Stimulated activated CD8-positive, alpha-beta memory T cell treated with anti-CD3 and anti-CD28 coated beads, Interleukin-12 subunit alpha, Interleukin-12 subunit beta, amount 100 ng/mL, for 1 hour (primary cell): ENCODE results near the gene ABCA2.
A peak's percentile ranks its signal among the peaks of the same experiment; 100 is the strongest.

ENCODE experiments used
- DNase-seq: peaks from one replicate; pipeline ENCODE4 v3.0.0-alpha.2; 2020; ENCODE audit warnings: low read depth

Gene ABCA2

GRCh38 chr9:136995772-136996311 lies 32.2 kb downstream of the ABCA2 start:
- DNase-seq: no peak

DNA sequence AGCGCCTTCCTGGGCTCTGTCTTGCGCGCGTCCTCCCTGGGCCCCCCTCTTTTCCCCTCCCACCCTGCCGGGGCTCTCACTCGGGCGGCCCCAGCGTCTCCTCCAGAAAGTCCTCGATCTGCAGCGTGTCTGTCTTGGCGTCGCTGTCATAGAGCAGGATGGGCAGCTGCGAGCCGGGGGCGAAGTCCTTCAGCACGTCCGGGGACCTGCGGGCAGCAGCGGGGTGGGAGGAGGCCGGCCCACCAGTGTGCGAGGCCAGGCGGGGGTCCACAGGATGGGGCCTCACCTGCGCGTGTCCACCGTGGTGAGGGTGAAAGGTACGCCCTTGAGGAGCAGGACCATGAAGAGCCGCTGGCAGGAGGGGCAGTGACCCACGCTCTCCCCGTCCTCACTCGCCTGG lies 32.7 kb downstream of the ABCA2 start:
- DNase-seq: no peak

GRCh38 chr9:136994888-136995230 lies 33.2 kb downstream of the ABCA2 start:
- DNase-seq: no peak

GRCh38 chr9:136994180-136994887 lies 33.7 kb downstream of the ABCA2 start:
- DNase-seq: no peak

DNA sequence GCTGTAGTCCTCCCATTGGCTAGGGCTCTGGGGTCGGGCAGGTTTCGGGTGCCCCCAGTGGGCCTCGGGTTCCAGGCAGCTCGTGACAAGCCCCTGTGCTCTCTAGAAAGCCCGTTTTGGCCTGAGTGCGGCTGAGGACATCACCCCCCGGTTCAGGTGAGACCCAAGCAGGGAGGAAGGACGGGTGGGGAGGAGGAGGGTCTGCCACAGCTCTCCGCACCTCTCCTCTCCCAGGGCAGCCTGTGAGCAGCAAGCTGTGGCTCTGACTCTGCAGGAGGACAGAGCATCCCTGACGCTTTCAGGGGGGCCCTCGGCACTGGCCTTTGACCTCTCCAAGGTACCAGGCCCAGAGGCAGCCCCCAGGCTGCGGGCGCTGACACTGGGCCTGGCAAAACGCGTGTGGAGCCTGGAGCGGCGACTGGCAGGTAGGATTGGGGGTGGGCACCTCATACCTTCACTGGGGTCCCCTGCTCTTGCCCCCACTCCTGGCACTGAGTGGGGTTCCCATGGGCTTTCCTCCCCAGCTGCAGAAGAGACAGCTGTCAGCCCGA lies 35.1 kb downstream of the ABCA2 start:
- no peak for DNase-seq

DNA sequence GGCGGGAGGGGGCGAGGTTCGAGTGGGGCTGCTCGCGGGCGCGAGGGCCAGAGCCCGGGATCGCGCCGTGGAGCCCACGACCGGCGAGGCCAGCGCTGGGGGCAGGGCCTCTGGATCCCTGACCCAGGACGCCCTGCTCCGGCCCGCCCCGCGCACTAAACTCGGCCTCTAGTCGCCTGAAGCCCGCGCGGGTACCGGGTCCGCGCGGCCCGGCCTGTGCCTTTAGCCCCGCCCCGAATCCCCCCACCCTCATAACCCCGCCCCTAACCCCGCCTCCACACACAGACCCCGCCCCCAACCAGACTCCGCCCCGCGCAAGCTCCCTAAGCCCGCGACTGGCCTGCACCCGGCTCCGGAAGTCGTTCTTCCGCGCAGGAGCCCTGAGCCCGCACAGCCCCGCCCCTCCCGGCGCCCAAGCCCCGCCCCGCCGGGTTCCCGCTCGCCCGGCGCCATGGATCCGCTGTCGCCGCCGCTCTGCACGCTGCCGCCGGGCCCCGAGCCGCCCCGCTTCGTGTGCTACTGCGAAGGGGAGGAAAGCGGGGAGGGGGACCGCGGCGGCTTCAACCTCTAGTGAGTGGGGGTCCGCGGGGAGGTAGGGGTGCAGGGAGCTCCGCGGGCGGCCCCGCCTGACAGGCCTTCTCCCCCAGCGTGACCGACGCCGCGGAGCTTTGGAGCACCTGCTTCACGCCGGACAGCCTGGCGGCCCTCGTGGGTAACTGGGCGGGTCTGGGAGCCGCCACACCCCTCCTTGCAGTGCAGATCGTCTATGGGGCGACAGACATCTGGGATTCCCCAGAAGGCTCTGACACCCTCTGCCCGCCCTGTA lies 35.8 kb downstream of the ABCA2 start, which contains the start of gene PAXX:
Gene PAXX (plus strand): TSS at position 430 of the 826 bp plus-strand sequence. CDS start 22 bp downstream, at position 452.
- DNase-seq: peak; percentile 88

GRCh38 chr9:136990242-136990911 lies 37.7 kb downstream of the ABCA2 start:
- no peak for DNase-seq

DNA sequence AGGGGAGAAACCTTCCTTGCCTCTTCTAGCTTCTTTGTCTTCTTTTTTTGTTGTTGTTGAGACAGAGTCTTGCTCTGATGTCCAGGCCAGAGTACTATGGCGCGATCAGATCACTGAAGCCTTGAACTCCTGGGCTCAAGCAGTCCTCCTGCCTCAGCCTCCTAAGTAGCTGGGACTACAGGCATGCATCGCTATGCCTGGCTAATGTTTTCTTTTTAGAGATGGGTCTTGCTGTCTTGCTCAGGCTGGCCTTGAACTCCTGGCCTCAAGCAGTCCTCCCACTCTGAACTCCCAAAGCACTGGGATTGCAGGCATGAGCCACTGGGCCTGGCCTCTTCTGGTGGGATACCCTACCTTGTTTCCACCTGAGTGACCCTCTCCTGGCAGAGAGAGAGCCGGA lies 39.2 kb downstream of the ABCA2 start:
- DNase-seq: no peak

GRCh38 chr9:136985853-136986252 lies 42.2 kb downstream of the ABCA2 start:
- DNase-seq: no peak

GRCh38 chr9:136985027-136985602 lies 42.9 kb downstream of the ABCA2 start:
- no peak for DNase-seq

DNA sequence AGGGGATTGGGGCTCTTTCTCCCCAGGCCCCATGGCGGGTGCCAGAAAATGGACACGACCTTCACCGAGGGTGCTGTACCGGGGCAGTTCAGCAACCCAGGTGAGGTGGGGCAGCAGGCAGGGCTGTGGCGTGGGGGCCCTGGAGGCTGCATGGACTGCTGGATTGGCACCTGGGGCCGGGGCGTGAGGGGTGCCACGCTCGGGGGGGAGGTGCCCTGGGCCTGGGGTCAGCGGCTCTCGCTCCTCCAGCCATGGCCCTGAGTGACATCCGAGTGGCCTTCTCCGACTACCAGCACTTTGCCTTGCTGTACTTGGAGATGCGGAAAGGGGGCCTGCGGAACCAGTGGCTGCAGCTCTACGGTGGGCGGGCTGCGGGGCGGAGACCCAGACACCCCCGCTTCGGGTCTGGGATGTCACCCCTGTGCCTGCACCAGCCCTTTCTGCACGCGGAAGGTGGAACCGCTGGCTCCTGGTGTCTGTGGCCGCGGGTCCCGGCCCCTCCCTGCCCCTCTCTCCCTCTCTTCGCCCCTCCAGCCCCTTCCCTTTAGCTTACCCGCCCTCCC lies 43.5 kb downstream of the ABCA2 start:
- DNase-seq: no peak

GRCh38 chr9:136983656-136984314 lies 44.3 kb downstream of the ABCA2 start:
- no peak for DNase-seq

- no peak for DNase-seq
Observed at GRCh38 chr9:136983167-136983566, 44.9 kb downstream of the ABCA2 start.

- DNase-seq: no peak
Observed at GRCh38 chr9:136982232-136983051, 45.6 kb downstream of the ABCA2 start, which contains the start of gene LCNL1. TSS of gene LCNL1 (plus strand) at chr9:136982993. CDS start at chr9:136983587, 594 bp downstream.

- no peak for DNase-seq
Observed at GRCh38 chr9:136981588-136982231, 46.3 kb downstream of the ABCA2 start.

DNA sequence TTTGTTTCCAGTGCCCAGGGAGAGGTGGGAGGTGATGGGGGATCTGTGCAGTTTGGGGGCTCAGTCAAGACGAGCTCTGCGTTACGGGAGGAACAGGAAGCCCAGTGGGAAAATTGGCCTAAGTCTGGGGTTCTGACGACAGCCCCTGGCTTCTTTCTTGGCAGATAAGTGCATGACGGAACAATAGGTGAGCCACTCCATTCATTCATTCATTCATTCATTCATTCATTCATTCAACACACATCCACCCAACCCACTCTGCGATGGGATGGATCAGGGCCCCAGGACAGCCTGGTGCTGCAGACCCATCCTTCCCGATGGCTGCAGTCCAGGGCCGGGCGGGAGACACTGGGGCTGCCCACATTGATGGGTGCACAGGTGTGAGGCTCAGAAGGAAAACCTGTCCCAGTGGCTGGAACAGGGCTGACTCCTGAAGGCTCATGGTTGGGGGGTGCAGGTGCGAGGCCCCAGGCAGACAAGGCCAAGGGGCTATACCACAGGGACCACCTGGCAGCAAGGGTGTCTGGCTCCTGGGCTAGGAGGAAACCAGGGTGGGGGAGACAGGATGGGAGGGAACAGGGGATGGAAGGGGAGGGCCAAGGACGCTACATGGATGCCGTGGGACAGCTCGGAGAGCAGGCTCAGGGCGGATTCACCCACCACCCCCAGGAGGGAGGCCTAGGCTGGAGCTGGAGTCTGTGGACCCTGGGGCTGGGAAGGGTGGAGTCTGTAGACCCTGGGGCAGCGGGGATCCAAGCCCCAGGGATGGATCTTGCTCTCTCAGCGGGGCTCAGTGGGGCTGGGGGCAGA lies 47.2 kb downstream of the ABCA2 start:
- DNase-seq: no peak

DNA sequence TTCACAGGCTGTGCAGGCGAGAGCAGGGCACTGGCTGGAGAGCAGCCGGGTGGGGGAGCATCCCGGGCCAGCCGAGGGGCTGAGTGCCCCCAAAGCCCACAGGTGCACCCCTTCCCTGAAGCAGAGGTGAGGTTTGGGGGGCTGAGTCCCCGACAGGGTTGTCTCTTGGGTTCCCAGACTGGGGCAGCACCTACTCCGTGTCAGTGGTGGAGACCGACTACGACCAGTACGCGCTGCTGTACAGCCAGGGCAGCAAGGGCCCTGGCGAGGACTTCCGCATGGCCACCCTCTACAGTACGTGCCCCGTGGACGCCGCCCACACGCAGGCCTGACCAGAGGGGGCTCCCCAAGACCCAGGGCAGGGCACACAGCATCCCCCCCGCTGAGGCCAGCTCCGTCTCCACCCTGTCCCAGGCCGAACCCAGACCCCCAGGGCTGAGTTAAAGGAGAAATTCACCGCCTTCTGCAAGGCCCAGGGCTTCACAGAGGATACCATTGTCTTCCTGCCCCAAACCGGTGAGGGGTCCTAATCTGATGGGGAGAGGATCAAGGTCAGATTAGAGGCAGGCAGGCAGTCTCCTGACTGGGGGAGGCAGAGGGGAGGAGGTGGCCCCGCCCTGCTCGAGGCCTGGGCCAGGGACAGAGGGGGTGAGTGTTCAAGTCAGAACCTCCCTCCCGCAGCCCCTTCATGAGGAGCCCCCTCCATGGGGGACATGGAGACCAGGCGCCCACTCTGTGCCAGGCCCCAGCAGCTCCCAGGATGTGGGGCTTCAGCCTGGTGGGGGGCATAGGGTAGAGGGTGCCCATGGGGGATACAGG lies 48.1 kb downstream of the ABCA2 start:
- DNase-seq: no peak
